Skeletal muscle tissue (tissue), 5 donors: ENCODE measurements around the gene MICAL2. TPM values are rescaled to one million over a fixed set of nuclear protein-coding genes. Genes with fewer than 3 reads are reported as not detected.

Experiments used
- H3K27ac ChIP-seq: one replicate; pipeline ENCODE4 v1.7.0; 2013; ENCODE audit warnings: mild to moderate bottlenecking, low read depth, low read length, inconsistent platforms
- H3K27me3 ChIP-seq, 3 donors: one replicate each; pipeline ENCODE4 v1.7.0; 2013; ENCODE audit warnings: low read length in 3 of 3; ENCODE audit not compliant: control insufficient read depth in 3 of 3, insufficient read depth in 3 of 3
- H3K36me3 ChIP-seq, 3 donors: one replicate each; pipeline ENCODE4 v1.7.0; 2013; ENCODE audit warnings: low read length in 3 of 3; ENCODE audit not compliant: control insufficient read depth in 3 of 3, insufficient read depth in 3 of 3
- H3K4me1 ChIP-seq, 3 donors: one replicate each; pipeline ENCODE4 v1.7.0; 2013; ENCODE audit warnings: low read length in 3 of 3, mild to moderate bottlenecking in 3 of 3; ENCODE audit not compliant: control insufficient read depth in 3 of 3, insufficient read depth in 3 of 3
- H3K4me3 ChIP-seq, 3 donors: one replicate each; pipeline ENCODE4 v1.7.0; 2013; ENCODE audit warnings: low read length in 3 of 3
- H3K9ac ChIP-seq, 3 donors: one replicate each; pipeline ENCODE4 v1.7.0; 2013; ENCODE audit warnings: low read length in 3 of 3, mild to moderate bottlenecking in 3 of 3, moderate library complexity in 2 of 3, low read depth in 1 of 3
- H3K9me3 ChIP-seq, 3 donors: one replicate each; pipeline ENCODE4 v1.7.0; 2013; ENCODE audit warnings: low read length in 3 of 3; ENCODE audit not compliant: control insufficient read depth in 3 of 3
- small RNA-seq: library from RNA; depleted of rRNA; stranded (forward); fragments of <200 nt; gene quantifications from one replicate; pipeline ENCODE3, GENCODE V24; 2014
- total RNA-seq: library from RNA; depleted of rRNA; stranded (reverse); fragments of >200 nt; gene quantifications from one replicate; pipeline ENCODE4 v1.2.3, GENCODE V29; 2014
- donor health status: Osteomylitis.

MICAL2 gene
- total RNA-seq, 1 donor from 2014 or later = 35.5 TPM

- H3K27me3 ChIP-seq = no peaks in the 10 kb centered on the region
- no peak overlapping the region for H3K27ac ChIP-seq
- H3K4me3 ChIP-seq = no peak overlapping the region
- H3K9ac ChIP-seq = no peak overlapping the region
- no peaks in the 10 kb centered on the region for H3K9me3 ChIP-seq
- H3K4me1 ChIP-seq = no peaks in the 10 kb centered on the region
- H3K36me3 ChIP-seq = no peaks in the 10 kb centered on the region
Observed at GRCh38 chr11:12306830-12307229, 196.4 kb downstream of the MICAL2 start.

DNA sequence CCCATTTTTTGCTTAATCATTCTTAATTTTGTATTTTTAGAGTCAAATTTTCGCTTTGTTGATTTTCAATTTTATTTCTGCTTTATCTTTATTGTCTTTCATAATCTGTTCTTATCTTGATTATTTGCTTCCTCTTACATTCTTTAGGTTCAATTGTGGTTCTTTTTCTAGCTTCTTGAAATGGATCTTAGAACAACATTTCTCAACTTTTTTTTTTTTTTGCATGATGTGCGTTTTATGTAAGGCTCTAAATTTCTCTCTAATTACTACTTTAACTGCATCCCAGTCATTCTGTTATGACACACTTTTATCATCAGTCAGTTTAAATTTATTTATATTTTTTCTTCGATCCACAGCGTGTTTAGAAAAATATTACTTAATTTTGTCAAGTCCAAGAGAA, 201.7 kb downstream of the MICAL2 start:
- H3K36me3 ChIP-seq = no peaks in the 10 kb centered on the region
- H3K9ac ChIP-seq = no peak overlapping the region
- H3K4me1 ChIP-seq = no peaks in the 10 kb centered on the region
- H3K27me3 ChIP-seq = no peaks in the 10 kb centered on the region
- no peak overlapping the region for H3K27ac ChIP-seq
- no peak overlapping the region for H3K4me3 ChIP-seq
- H3K9me3 ChIP-seq = no peaks in the 10 kb centered on the region

Small RNA genes lying within 50 kb of the gene (small RNA-seq; reads per million reads assigned to genes)
- not detected for gene MIR6124

Other genes starting within 250 kb of the MICAL2 start
- 56.4 TPM for gene DKK3, start 102.0 kb upstream of the MICAL2 start, total RNA-seq